ENCODE measurements around the gene MYO16. TPM values are rescaled to one million over a fixed set of nuclear protein-coding genes. Genes with fewer than 3 reads are reported as not detected.

The MYO16 gene
- total RNA-seq, 1 experiment from 2014 or later = not detected

- Histone ChIP-seq H3K9me3 (replicated peaks) (no peaks in the 10 kb centered on the region), H3K27ac (no peak overlapping the region), H3K4me3 (no peak overlapping the region), H3K4me1 (no peaks in the 10 kb centered on the region), H3K36me3 (no peaks in the 10 kb centered on the region), H3K27me3 (no peaks in the 10 kb centered on the region)
- no peak for DNase-seq
These were observed 295.1 kb downstream of the MYO16 start for GRCh38 chr13:108924541-108924940.

- H3K9me3 ChIP-seq (replicated peaks) = no peaks in the 10 kb centered on the region
- no peaks in the 10 kb centered on the region for H3K36me3 ChIP-seq
- no peak overlapping the region for H3K4me3 ChIP-seq
- no peaks in the 10 kb centered on the region for H3K4me1 ChIP-seq
- H3K27me3 ChIP-seq = no peaks in the 10 kb centered on the region
- no peak for DNase-seq
- H3K27ac ChIP-seq = no peak overlapping the region
These were observed 295.7 kb downstream of the MYO16 start for GRCh38 chr13:108925070-108925469.

DNA sequence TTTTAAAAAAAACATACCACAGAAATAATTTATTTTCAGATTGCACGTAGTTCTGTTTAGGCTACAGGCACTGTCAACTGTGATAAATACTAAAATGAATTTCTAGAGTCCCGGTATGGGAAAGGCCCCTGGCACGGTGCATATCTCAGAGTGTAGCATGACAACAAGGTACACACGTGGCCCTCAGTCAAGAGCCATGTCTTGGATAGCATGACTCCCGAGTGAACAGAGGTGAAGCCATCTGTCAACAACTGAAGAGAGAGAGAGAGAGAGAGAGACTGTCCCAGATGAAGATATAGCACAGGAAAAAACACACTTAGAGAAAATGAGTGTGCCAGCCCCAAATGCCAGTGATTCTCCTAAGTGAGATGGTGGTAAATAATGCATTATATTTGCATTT, 297.5 kb downstream of the MYO16 start:
- Histone ChIP-seq H3K36me3 (no peaks in the 10 kb centered on the region), H3K4me3 (no peak overlapping the region), H3K27ac (no peak overlapping the region), H3K4me1 (no peaks in the 10 kb centered on the region), H3K27me3 (no peaks in the 10 kb centered on the region), H3K9me3 (replicated peaks) (no peaks in the 10 kb centered on the region)
- DNase-seq = no peak

DNA sequence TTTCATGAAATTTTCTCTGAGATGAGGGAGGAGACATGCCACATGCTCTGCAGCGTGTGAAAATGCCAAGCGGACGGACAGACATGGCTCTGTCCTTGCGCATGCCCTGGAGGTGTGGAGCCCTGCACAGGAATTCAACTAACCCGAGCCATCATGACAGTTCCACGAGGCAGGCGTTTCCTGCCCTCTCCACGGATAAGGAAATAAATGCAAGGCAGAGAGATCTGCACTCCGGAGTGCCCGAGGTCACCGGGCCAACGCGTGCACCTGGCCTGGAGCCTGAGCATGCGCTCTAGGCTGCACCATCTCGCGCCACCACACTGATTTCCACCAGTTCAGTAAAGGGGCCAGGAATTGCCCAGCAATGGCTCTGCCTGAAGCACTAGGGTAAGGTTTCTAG, 298.2 kb downstream of the MYO16 start:
- H3K4me1 ChIP-seq = no peaks in the 10 kb centered on the region
- no peaks in the 10 kb centered on the region for H3K27me3 ChIP-seq
- DNase-seq = no peak
- H3K36me3 ChIP-seq = no peaks in the 10 kb centered on the region
- H3K27ac ChIP-seq = no peak overlapping the region
- no peak overlapping the region for H3K4me3 ChIP-seq
- no peaks in the 10 kb centered on the region for H3K9me3 ChIP-seq (replicated peaks)

DNA sequence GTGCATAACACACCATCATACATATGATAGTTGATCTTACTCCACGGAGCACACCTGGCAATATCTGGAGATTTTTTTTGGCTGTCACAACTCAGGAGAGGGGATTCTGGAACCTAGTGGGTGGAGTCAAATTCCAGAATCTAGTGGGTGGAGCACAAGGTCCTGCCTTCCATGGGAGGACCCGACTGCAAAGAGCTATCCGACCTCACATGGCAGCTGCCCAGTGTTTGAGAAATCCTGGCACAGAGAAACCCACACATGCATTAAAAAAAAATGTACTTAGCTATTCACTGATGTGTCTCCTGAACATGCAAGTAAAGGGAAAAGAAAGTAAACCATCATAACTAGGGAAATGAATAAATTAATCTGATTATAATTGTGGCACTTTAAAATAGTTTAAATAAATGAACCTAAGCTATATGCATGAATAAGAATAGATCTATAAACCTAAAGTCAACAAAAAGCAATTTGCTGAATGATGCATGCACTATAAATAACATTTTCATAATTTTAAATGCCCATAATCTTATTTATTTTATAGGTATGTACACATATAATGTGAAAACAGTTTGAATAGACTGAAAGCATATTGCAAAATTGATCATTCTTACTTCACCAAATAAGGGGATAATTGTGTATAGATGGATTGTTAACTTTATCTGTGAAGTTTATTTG, 300.3 kb downstream of the MYO16 start:
- no peaks in the 10 kb centered on the region for H3K4me1 ChIP-seq
- H3K27ac ChIP-seq = no peak overlapping the region
- H3K4me3 ChIP-seq = no peak overlapping the region
- no peaks in the 10 kb centered on the region for H3K9me3 ChIP-seq (replicated peaks)
- no peaks in the 10 kb centered on the region for H3K27me3 ChIP-seq
- H3K36me3 ChIP-seq = no peaks in the 10 kb centered on the region
- DNase-seq = no peak

GRCh38 chr13:108932196-108932595, 302.8 kb downstream of the MYO16 start:
- Histone ChIP-seq H3K36me3 (no peaks in the 10 kb centered on the region), H3K9me3 (replicated peaks) (no peaks in the 10 kb centered on the region), H3K4me1 (no peaks in the 10 kb centered on the region), H3K27ac (no peak overlapping the region), H3K27me3 (no peaks in the 10 kb centered on the region), H3K4me3 (no peak overlapping the region)
- DNase-seq = no peak

- Histone ChIP-seq H3K4me3 (no peak overlapping the region), H3K9me3 (replicated peaks) (no peaks in the 10 kb centered on the region), H3K27ac (no peak overlapping the region), H3K36me3 (no peaks in the 10 kb centered on the region), H3K4me1 (no peaks in the 10 kb centered on the region), H3K27me3 (no peaks in the 10 kb centered on the region)
- DNase-seq = no peak
These were observed 303.6 kb downstream of the MYO16 start for GRCh38 chr13:108933061-108933460.

GRCh38 chr13:108938155-108938554, 308.7 kb downstream of the MYO16 start:
- Histone ChIP-seq H3K27ac (no peak overlapping the region), H3K4me1 (no peaks in the 10 kb centered on the region), H3K9me3 (replicated peaks) (no peaks in the 10 kb centered on the region), H3K27me3 (no peaks in the 10 kb centered on the region), H3K4me3 (no peak overlapping the region), H3K36me3 (no peaks in the 10 kb centered on the region)
- no peak for DNase-seq

GRCh38 chr13:108940121-108940520, 310.7 kb downstream of the MYO16 start:
- no peaks in the 10 kb centered on the region for H3K9me3 ChIP-seq (replicated peaks)
- H3K27me3 ChIP-seq = no peaks in the 10 kb centered on the region
- H3K4me3 ChIP-seq = no peak overlapping the region
- H3K4me1 ChIP-seq = no peaks in the 10 kb centered on the region
- H3K36me3 ChIP-seq = no peaks in the 10 kb centered on the region
- DNase-seq = no peak
- H3K27ac ChIP-seq = no peak overlapping the region

DNA sequence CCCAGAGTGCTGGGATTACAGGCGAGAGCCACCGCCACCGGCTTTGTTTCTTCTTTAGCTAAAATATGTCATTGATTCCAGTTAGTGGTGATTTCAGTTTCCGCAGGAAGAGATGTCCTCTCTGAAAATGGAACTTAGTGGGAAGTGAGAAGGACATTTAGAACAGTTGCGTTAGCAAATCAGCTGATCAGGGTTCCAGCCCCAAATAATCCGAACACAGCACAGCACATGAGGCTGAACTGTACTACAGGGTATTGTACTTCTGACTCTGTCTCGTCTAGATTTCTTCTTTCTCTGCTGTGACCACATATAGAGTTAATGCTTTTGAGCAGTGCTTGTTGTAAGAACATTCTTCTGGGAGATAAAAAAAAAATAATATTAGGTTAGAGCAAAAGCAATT, 314.4 kb downstream of the MYO16 start:
- no peaks in the 10 kb centered on the region for H3K9me3 ChIP-seq (replicated peaks)
- no peak for DNase-seq
- H3K27ac ChIP-seq = no peak overlapping the region

DNA sequence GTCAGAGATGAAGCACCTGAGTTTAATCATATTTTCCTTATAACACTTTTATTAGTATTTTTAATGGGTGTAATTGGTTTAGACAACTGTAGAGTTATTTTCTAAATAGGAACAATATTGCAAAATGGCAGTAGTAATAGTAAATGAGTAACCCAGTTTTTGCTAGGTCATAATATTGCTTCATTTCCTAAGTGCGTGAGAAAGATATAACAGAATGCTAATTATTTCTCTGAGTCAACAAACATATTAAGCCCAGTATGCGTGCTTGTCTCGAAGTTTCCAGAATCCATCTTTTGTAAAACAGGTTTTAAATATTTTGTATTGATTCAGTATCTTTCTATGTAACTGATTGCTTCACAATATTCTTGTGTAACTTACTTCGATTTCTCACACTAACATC, 315.3 kb downstream of the MYO16 start:
- Histone ChIP-seq H3K27ac (no peak overlapping the region), H3K4me1 (no peaks in the 10 kb centered on the region), H3K4me3 (no peak overlapping the region), H3K9me3 (replicated peaks) (no peaks in the 10 kb centered on the region), H3K27me3 (no peaks in the 10 kb centered on the region), H3K36me3 (no peaks in the 10 kb centered on the region)
- DNase-seq = no peak

More for the DNA sequence above, 314.4 kb downstream of the MYO16 start:
- Histone ChIP-seq H3K4me3 (no peak overlapping the region), H3K4me1 (no peaks in the 10 kb centered on the region), H3K36me3 (no peaks in the 10 kb centered on the region), H3K27me3 (no peaks in the 10 kb centered on the region)

GRCh38 chr13:108947551-108948030, 318.2 kb downstream of the MYO16 start:
- no peaks in the 10 kb centered on the region for H3K9me3 ChIP-seq (replicated peaks)
- H3K36me3 ChIP-seq = no peaks in the 10 kb centered on the region
- no peak overlapping the region for H3K27ac ChIP-seq
- no peaks in the 10 kb centered on the region for H3K27me3 ChIP-seq
- H3K4me3 ChIP-seq = no peak overlapping the region
- no peak for DNase-seq
- no peaks in the 10 kb centered on the region for H3K4me1 ChIP-seq

GRCh38 chr13:108948251-108948671, 318.9 kb downstream of the MYO16 start:
- H3K4me3 ChIP-seq = no peak overlapping the region
- no peak for DNase-seq
- no peaks in the 10 kb centered on the region for H3K36me3 ChIP-seq
- H3K27me3 ChIP-seq = no peaks in the 10 kb centered on the region
- no peaks in the 10 kb centered on the region for H3K9me3 ChIP-seq (replicated peaks)
- H3K27ac ChIP-seq = no peak overlapping the region
- no peaks in the 10 kb centered on the region for H3K4me1 ChIP-seq

GRCh38 chr13:108950333-108951010, 321.1 kb downstream of the MYO16 start:
- H3K36me3 ChIP-seq = no peaks in the 10 kb centered on the region
- no peak overlapping the region for H3K4me3 ChIP-seq
- no peak overlapping the region for H3K27ac ChIP-seq
- no peaks in the 10 kb centered on the region for H3K27me3 ChIP-seq
- no peaks in the 10 kb centered on the region for H3K9me3 ChIP-seq (replicated peaks)
- no peaks in the 10 kb centered on the region for H3K4me1 ChIP-seq
- no peak for DNase-seq

DNA sequence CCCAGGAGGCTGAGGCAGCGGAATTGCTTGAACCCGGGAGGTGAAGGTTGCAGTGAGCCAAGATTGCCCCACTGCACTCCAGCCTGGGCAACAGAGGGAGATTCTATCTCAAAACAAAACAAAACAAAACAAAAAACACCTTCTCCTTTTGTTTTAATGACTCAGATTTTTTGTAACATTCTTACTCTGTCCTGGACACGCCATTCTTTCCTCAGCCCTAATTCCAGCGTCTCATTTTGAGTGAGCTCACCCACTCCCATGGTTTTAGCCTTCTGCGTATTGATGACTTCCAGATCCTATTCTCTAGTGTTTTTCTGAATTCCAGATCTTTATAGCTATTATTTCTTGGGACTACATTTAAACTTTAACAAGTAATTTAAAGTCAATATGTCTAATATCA, 326.3 kb downstream of the MYO16 start:
- no peaks in the 10 kb centered on the region for H3K9me3 ChIP-seq (replicated peaks)
- no peak overlapping the region for H3K27ac ChIP-seq
- no peaks in the 10 kb centered on the region for H3K4me1 ChIP-seq
- H3K36me3 ChIP-seq = no peaks in the 10 kb centered on the region
- no peak overlapping the region for H3K4me3 ChIP-seq
- H3K27me3 ChIP-seq = no peaks in the 10 kb centered on the region
- no peak for DNase-seq
